Smooth muscle cell (in vitro differentiated cells): ENCODE measurements around the gene SRMS. TPM values are rescaled to one million over a fixed set of nuclear protein-coding genes. Genes with fewer than 3 reads are reported as not detected.
"Not testable (repeated sequence)": the region's sequence is repeated elsewhere in the genome, so short reads cannot be mapped to it uniquely, and the experiment has no call there.

Source experiments
- DNase-seq: peaks from one replicate; lab custom pipeline; 2025; ENCODE audit not compliant: unreplicated experiment; lab: John Stamatoyannopoulos, UW
- H2AFZ ChIP-seq: fragments of 200-600 bp; sonication (generic); 2 replicates; pipeline ENCODE4 v1.6.0; 2016; ENCODE audit warnings: antibody characterized with exemption, low read depth, mild to moderate bottlenecking
- H3F3A ChIP-seq: fragments of 200-600 bp; sonication (generic); 2 replicates; pipeline ENCODE4 v1.6.0; 2017; ENCODE audit warnings: antibody characterized with exemption, low read depth
- H3K27ac ChIP-seq: fragments of 200-600 bp; sonication (generic); 2 replicates; pipeline ENCODE4 v1.5.1; 2016; ENCODE audit warnings: low read depth, mild to moderate bottlenecking
- H3K27me3 ChIP-seq: fragments of 200-600 bp; sonication (generic); 2 replicates; pipeline ENCODE4 v1.6.1; 2016; ENCODE audit warnings: low read depth, mild to moderate bottlenecking
- H3K36me3 ChIP-seq: fragments of 200-600 bp; sonication (generic); 2 replicates; pipeline ENCODE4 v1.5.1; 2016; ENCODE audit warnings: low read depth
- H3K4me1 ChIP-seq: fragments of 200-600 bp; sonication (generic); 2 replicates; pipeline ENCODE4 v1.5.1; 2016; ENCODE audit warnings: low read depth
- H3K4me2 ChIP-seq: fragments of 200-600 bp; sonication (generic); 2 replicates; pipeline ENCODE4 v1.6.0; 2016; ENCODE audit warnings: mild to moderate bottlenecking
- H3K4me3 ChIP-seq: fragments of 200-600 bp; sonication (generic); 2 replicates; pipeline ENCODE4 v1.5.1; 2016; ENCODE audit warnings: mild to moderate bottlenecking
- H3K79me2 ChIP-seq: fragments of 200-600 bp; sonication (generic); 2 replicates; pipeline ENCODE4 v1.6.0; 2016; ENCODE audit warnings: low read depth, mild to moderate bottlenecking
- H3K9ac ChIP-seq: fragments of 200-600 bp; sonication (generic); 2 replicates; pipeline ENCODE4 v1.6.0; 2016; ENCODE audit warnings: low read depth
- H3K9me3 ChIP-seq: fragments of 200-600 bp; sonication (generic); replicated peaks from 2 replicates; pipeline ENCODE4 v1.5.1; 2016; ENCODE audit warnings: low read depth
- H4K20me1 ChIP-seq: fragments of 200-600 bp; sonication (generic); 2 replicates; pipeline ENCODE4 v1.6.0; 2016; ENCODE audit warnings: low read depth
- CTCF ChIP-seq: fragments of 200-600 bp; sonication (generic); IDR thresholded peaks from 2 replicates; pipeline ENCODE4 v1.5.1; 2017; ENCODE audit warnings: borderline replicate concordance, mild to moderate bottlenecking, antibody characterized with exemption; ENCODE audit not compliant: insufficient read depth, poor library complexity, severe bottlenecking
- WGBS: methylation state at CpG from one replicate; pipeline ENCODE4 v1.1.7; 2016; ENCODE audit warnings: low lambda C conversion rate; 5-methylcytosine and 5-hydroxymethylcytosine counted together
- polyA plus RNA-seq: library from polyadenylated mRNA; unstranded; fragments of >200 nt; fragmentation: Nextera tagmentation; extraction: Ambion mirVana; gene quantifications from 2 replicates; pipeline ENCODE4 v1.2.1, GENCODE V29; 2016
- total RNA-seq: library from RNA; depleted of rRNA; stranded (reverse); fragments of >200 nt; gene quantifications from 2 replicates; pipeline ENCODE4 v1.2.3, GENCODE V29; 2014

Gene SRMS
- total and polyA plus RNA-seq, 2 experiments from 2014 or later, result not detected

- Histone ChIP-seq H4K20me1 (no peaks in the 10 kb centered on the region), H3K9me3 (no peaks in the 10 kb centered on the region), H3K4me2 (no peak overlapping the region), H2AFZ (no peak overlapping the region), H3K27ac (no peak overlapping the region), H3K79me2 (no peaks in the 10 kb centered on the region), H3K36me3 (no peaks in the 10 kb centered on the region), H3K4me1 (no peaks in the 10 kb centered on the region), H3K27me3 (no peaks in the 10 kb centered on the region), H3F3A (no peaks in the 10 kb centered on the region), H3K4me3 (no peak overlapping the region), H3K9ac (no peak overlapping the region)
- no peak for DNase-seq
- TF ChIP-seq CTCF, result no peak
- WGBS, result 95% methylated on average over 23 of the region's 26 CpGs
Observed at GRCh38 chr20:63560856-63561609, 13.5 kb upstream of the SRMS start.

GRCh38 chr20:63560333-63560805, 12.8 kb upstream of the SRMS start:
- no peak overlapping the region for H3K27ac ChIP-seq
- no peak overlapping the region for H3K9ac ChIP-seq
- H2AFZ ChIP-seq, result no peak overlapping the region
- no peaks in the 10 kb centered on the region for H3K36me3 ChIP-seq
- no peaks in the 10 kb centered on the region for H3K9me3 ChIP-seq
- H3K27me3 ChIP-seq, result no peaks in the 10 kb centered on the region
- no peak for TF ChIP-seq CTCF
- no peak for DNase-seq
- H3K79me2 ChIP-seq, result no peaks in the 10 kb centered on the region
- no peaks in the 10 kb centered on the region for H4K20me1 ChIP-seq
- no peaks in the 10 kb centered on the region for H3K4me1 ChIP-seq
- H3K4me3 ChIP-seq, result no peak overlapping the region
- no peaks in the 10 kb centered on the region for H3F3A ChIP-seq
- H3K4me2 ChIP-seq, result no peak overlapping the region
- 97% methylated on average over 14 of the region's 16 CpGs for WGBS

- not testable (repeated sequence) for H2AFZ ChIP-seq, H3K27me3 ChIP-seq, H3K27ac ChIP-seq, H3K79me2 ChIP-seq, DNase-seq, H3K4me1 ChIP-seq, H4K20me1 ChIP-seq, H3K36me3 ChIP-seq, H3F3A ChIP-seq, H3K4me3 ChIP-seq, H3K4me2 ChIP-seq, H3K9ac ChIP-seq, H3K9me3 ChIP-seq
- WGBS, result 98% methylated on average over 26 of the region's 31 CpGs
Observed at GRCh38 chr20:63559485-63560332, 12.2 kb upstream of the SRMS start.

GRCh38 chr20:63558804-63559484, 11.4 kb upstream of the SRMS start:
- H3K79me2 ChIP-seq, result no peaks in the 10 kb centered on the region
- H2AFZ ChIP-seq, result no peak overlapping the region
- H3F3A ChIP-seq, result peaks cover 9% of the 10 kb centered on the region
- H4K20me1 ChIP-seq, result no peaks in the 10 kb centered on the region
- no peaks in the 10 kb centered on the region for H3K9me3 ChIP-seq
- no peak for DNase-seq
- WGBS, result 94% methylated on average over 14 of the region's 14 CpGs
- H3K27me3 ChIP-seq, result no peaks in the 10 kb centered on the region
- TF ChIP-seq CTCF, result no peak
- H3K4me1 ChIP-seq, result peaks cover 8% of the 10 kb centered on the region
- no peak overlapping the region for H3K4me2 ChIP-seq
- H3K4me3 ChIP-seq, result no peak overlapping the region
- H3K9ac ChIP-seq, result no peak overlapping the region
- H3K27ac ChIP-seq, result no peak overlapping the region
- H3K36me3 ChIP-seq, result no peaks in the 10 kb centered on the region
